HepG2 (cell line): ENCODE results near the gene LDLRAD4. TPM values are rescaled to one million over a fixed set of nuclear protein-coding genes. Genes with fewer than 3 reads are reported as not detected.
A peak's percentile ranks its signal among the peaks of the same experiment; 100 is the strongest.

ENCODE experiments used
- ATAC-seq: fragments of 200-7000 bp; cut with Tn5 transposase; 3 replicates; pipeline ENCODE4 v1.9.1; 2020; ENCODE audit warnings: mild to moderate bottlenecking, moderate library complexity
- BruUV-seq: library from RNA; stranded (reverse); fragments of 400-500 nt; replicated peaks from 2 replicates; lab custom pipeline; 2021; lab: Mats Ljungman, UMichigan
- CTCF ChIA-PET: fragments of 300-600 bp; formaldehyde crosslinking; extraction: SDS; loops from one replicate; lab custom pipeline; 2021; ENCODE audit warnings: low total read pairs, inconsistent platforms, low intra/inter-chr PET ratio; lab: Yijun Ruan, JAX
- POLR2A ChIA-PET: fragments of 350-600 bp; sonication (Branson Sonifier 250); formaldehyde crosslinking; loops from one replicate; lab custom pipeline; 2020; ENCODE audit warnings: antibody characterized with exemption, inconsistent platforms; lab: Yijun Ruan, JAX
- DNase-seq: peaks from one replicate; pipeline ENCODE4 v3.0.0-alpha.2; 2015; ENCODE audit warnings: low spot score
- FAIRE-seq: peaks from 3 replicates; lab custom pipeline; 2011; peaks lifted over from hg19 to GRCh38; lab: Jason Lieb, UNC
- H2AFZ ChIP-seq: one replicate; pipeline ENCODE4 v1.6.1; 2011; ENCODE audit warnings: low read length, inconsistent platforms
- H3K27ac ChIP-seq: fragments of 300-600 bp; 3 replicates; pipeline ENCODE4 v1.8.0; 2011; ENCODE audit warnings: mixed run types, mild to moderate bottlenecking, mixed read lengths, low read length, inconsistent platforms; ENCODE audit not compliant: insufficient read depth; ENCODE audit errors: extremely low read length
- H3K27me3 ChIP-seq, 2 experiments: fragments of 200-600 bp in 1 of 2; 2 replicates in 1 of 2; 3 replicates in 1 of 2; pipeline versions ENCODE4 v1.6.0 to v1.8.0; 2011; ENCODE audit warnings: low read length in 2 of 2, mild to moderate bottlenecking in 2 of 2, moderate library complexity in 2 of 2, inconsistent platforms in 1 of 2; ENCODE audit not compliant: insufficient read depth in 2 of 2, control insufficient read depth in 1 of 2
- H3K36me3 ChIP-seq, 2 experiments: fragments of 200-600 bp in 1 of 2; replicated peaks in 1 of 2; 2 replicates in 1 of 2; 3 replicates in 1 of 2; pipeline versions ENCODE4 v1.5.1 to v1.8.0; 2011; ENCODE audit warnings: low read length in 2 of 2, inconsistent platforms in 1 of 2; ENCODE audit not compliant: insufficient read depth in 2 of 2, control insufficient read depth in 1 of 2
- H3K4me1 ChIP-seq: 2 replicates; pipeline ENCODE4 v1.5.1; 2012; ENCODE audit warnings: low read length, inconsistent platforms; ENCODE audit not compliant: insufficient read depth
- H3K4me2 ChIP-seq: 2 replicates; pipeline ENCODE4 v1.6.0; 2011; ENCODE audit warnings: low read depth, low read length, inconsistent platforms
- H3K4me3 ChIP-seq, 3 experiments: fragments of 200-600 bp in 1 of 3; sonication (generic), shearing (Covaris generic) in 1 of 3; replicated peaks in 1 of 3; 2 replicates each; pipeline ENCODE4 v1.5.1; 2011 to 2016; ENCODE audit warnings: low read length in 3 of 3, inconsistent platforms in 2 of 3, low read depth in 2 of 3, mild to moderate bottlenecking in 2 of 3, control low read depth in 1 of 3, mixed read lengths in 1 of 3; ENCODE audit not compliant: insufficient read depth in 1 of 3
- H3K79me2 ChIP-seq: one replicate; pipeline ENCODE4 v1.6.1; 2011; ENCODE audit warnings: low read length, inconsistent platforms; ENCODE audit not compliant: insufficient read depth
- H3K9ac ChIP-seq: 2 replicates; pipeline ENCODE4 v1.6.0; 2011; ENCODE audit warnings: mild to moderate bottlenecking, low read depth, low read length, inconsistent platforms; ENCODE audit not compliant: insufficient read depth
- H3K9me3 ChIP-seq: 2 replicates; pipeline ENCODE4 v1.5.1; 2012; ENCODE audit warnings: mild to moderate bottlenecking, low read length
- H4K20me1 ChIP-seq: 2 replicates; pipeline ENCODE4 v1.6.0; 2011; ENCODE audit warnings: inconsistent platforms, mild to moderate bottlenecking, low read length, moderate library complexity; ENCODE audit not compliant: insufficient read depth
- GATAD2A ChIP-seq: IDR thresholded peaks from 2 replicates; pipeline ENCODE4 v1.6.1; 2016
- HNF4G ChIP-seq, 2 experiments: sonication (generic) in 1 of 2; formaldehyde crosslinking in 1 of 2; IDR thresholded peaks; 2 replicates each; pipeline versions ENCODE4 v1.4.0 to v1.6.1; 2011 to 2020; ENCODE audit warnings: borderline replicate concordance in 2 of 2, low read depth in 2 of 2, mild to moderate bottlenecking in 2 of 2, low read length in 1 of 2, missing genetic modification reagents in 1 of 2, moderate library complexity in 1 of 2
- MATR3 ChIP-seq: sonication (generic); formaldehyde crosslinking; IDR thresholded peaks from 2 replicates; pipeline ENCODE4 v1.4.0; 2020; ENCODE audit warnings: missing genetic modification reagents
- POGZ ChIP-seq: sonication (generic); formaldehyde crosslinking; IDR thresholded peaks from 2 replicates; pipeline ENCODE4 v1.4.0; 2020; ENCODE audit warnings: mild to moderate bottlenecking, missing genetic modification reagents
- TBL1XR1 ChIP-seq: fragments of 150-350 bp; IDR thresholded peaks from 2 replicates; pipeline ENCODE4 v1.6.1; 2014; ENCODE audit warnings: borderline replicate concordance, low read length; ENCODE audit not compliant: partially characterized antibody
- ZFY ChIP-seq: sonication (generic); formaldehyde crosslinking; IDR thresholded peaks from 2 replicates; pipeline ENCODE4 v1.4.0; 2020; ENCODE audit warnings: missing genetic modification reagents
- ZNF124 ChIP-seq: sonication (generic); formaldehyde crosslinking; IDR thresholded peaks from 2 replicates; pipeline ENCODE4 v1.4.0; 2020; ENCODE audit warnings: missing genetic modification reagents
- ZNF207 ChIP-seq: fragments of 450-650 bp; IDR thresholded peaks from 2 replicates; pipeline ENCODE4 v1.6.1; 2016; ENCODE audit warnings: antibody characterized with exemption, borderline replicate concordance
- ZNF772 ChIP-seq: sonication (generic); formaldehyde crosslinking; IDR thresholded peaks from 2 replicates; pipeline ENCODE4 v1.5.0; 2020; ENCODE audit warnings: mild to moderate bottlenecking, missing genetic modification reagents
- ZSCAN21 ChIP-seq: sonication (generic); formaldehyde crosslinking; IDR thresholded peaks from 2 replicates; pipeline ENCODE4 v1.8.0; 2022; ENCODE audit warnings: mild to moderate bottlenecking, missing genetic modification reagents, moderate library complexity, borderline replicate concordance
- WGBS: methylation state at CpG from one replicate; pipeline ENCODE4 v1.1.6; 2017; ENCODE audit warnings: low lambda C conversion rate; 5-methylcytosine and 5-hydroxymethylcytosine counted together
- in situ Hi-C: cut with HindIII; loops from 2 replicates; pipeline ENCODE4 v1.10.0; 2017; ENCODE audit warnings: low pct_unique_long_range_greater_than_20kb; ENCODE audit not compliant: extremely low pct_ligation_motif_present
- intact Hi-C: fragments of 100-400 bp; cut with micrococcal nuclease; formaldehyde crosslinking; loops from one replicate; pipeline ENCODE4 v1.10.0; 2022; ENCODE audit not compliant: unreplicated experiment
- polyA plus RNA-seq, 8 experiments: library from polyadenylated mRNA; depleted of rRNA in 3 of 8; stranded (reverse) in 7 of 8; unstranded in 1 of 8; fragments of >200 nt; fragmentation: Illumina TruSeq in 4 of 8; extraction: Trizol in 4 of 8; gene quantifications; 2 replicates each; pipeline versions ENCODE4 v1.2.1 to v1.2.3, GENCODE V29; 2011 to 2016; ENCODE audit warnings: low read depth in 4 of 8, missing spikeins in 1 of 8, mixed read lengths in 1 of 8; ENCODE audit not compliant: insufficient read depth in 1 of 8
- total RNA-seq, 5 experiments: library from RNA; depleted of rRNA; stranded (reverse); fragments of >200 nt; fragmentation: Illumina TruSeq; extraction: Trizol; gene quantifications; 2 replicates each; pipeline ENCODE4 v1.2.3, GENCODE V29; 2016; ENCODE audit warnings: low read depth in 1 of 5
- TF ChIP-seq, protein P1 (sequence below): IDR thresholded peaks from 2 replicates; pipeline ENCODE4 v1.6.1; 2018; ENCODE audit warnings: missing genetic modification reagents, mild to moderate bottlenecking, missing compliant biosample characterization
- TF ChIP-seq, protein P2 (sequence below): sonication (generic); formaldehyde crosslinking; IDR thresholded peaks from 2 replicates; pipeline ENCODE4 v1.5.0; 2020; ENCODE audit warnings: missing genetic modification reagents
- TF ChIP-seq, protein P3 (sequence below): sonication (generic); formaldehyde crosslinking; IDR thresholded peaks from 2 replicates; pipeline ENCODE4 v1.4.0; 2020; ENCODE audit warnings: missing genetic modification reagents, borderline replicate concordance
- TF ChIP-seq, protein P4 (sequence below): sonication (generic); formaldehyde crosslinking; IDR thresholded peaks from 2 replicates; pipeline ENCODE4 v1.8.1; 2022; ENCODE audit warnings: low read depth, mild to moderate bottlenecking, missing genetic modification reagents

The LDLRAD4 gene
- total and polyA plus RNA-seq, 2 of the 13 experiments (the other 11 are each of a cell fraction or from before 2014, with no cell fraction given) = 13.6 to 20.9 TPM

DNA sequence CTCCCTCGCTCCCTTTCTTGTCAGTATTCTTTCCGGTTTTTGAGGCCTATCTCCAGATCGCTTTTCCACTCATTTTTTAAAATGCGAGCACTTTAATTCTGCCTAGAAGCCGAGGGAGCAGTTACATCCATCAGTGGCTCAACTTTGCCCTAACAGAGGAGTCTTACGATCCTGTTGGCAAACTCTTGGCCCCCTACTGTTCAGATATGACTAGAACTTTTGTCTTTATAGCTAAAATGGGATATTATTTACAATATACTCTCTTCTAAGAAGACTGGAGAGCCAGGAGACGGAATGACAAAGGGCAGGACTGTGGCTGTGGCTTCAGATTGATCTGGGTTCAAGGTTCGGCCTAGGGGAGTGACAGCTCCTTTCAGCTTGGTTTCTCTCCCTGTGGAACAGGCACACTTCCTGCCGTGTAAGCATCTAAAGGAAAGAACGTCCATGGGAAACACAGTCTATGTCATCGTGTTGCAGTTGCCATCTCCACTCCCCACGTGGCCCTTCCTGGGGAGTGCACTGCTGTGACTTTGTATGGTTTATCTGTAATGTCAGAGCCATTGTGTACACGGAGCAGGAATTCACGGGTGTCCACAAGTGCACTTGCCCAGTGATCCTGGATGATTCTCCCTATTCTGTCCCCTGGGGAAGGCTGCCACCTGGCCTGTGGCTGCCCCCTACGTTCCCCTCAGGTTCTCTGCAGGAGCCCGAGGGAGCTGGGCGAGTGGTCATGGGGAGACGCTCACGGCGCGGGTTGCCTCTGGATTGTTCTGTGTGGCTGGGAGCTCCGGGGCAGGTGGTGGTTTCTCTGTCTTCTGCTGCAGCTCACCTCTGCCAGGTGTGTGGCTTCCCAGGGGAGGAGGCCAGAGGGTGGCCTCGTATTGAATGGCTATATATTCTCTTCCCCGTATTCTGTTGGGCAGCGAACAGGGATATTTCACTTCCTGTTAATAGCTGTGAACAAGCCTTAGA is 222.0 kb downstream of the LDLRAD4 start (continued):
- TF ChIP-seq, protein P1, sequence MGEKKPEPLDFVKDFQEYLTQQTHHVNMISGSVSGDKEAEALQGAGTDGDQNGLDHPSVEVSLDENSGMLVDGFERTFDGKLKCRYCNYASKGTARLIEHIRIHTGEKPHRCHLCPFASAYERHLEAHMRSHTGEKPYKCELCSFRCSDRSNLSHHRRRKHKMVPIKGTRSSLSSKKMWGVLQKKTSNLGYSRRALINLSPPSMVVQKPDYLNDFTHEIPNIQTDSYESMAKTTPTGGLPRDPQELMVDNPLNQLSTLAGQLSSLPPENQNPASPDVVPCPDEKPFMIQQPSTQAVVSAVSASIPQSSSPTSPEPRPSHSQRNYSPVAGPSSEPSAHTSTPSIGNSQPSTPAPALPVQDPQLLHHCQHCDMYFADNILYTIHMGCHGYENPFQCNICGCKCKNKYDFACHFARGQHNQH (CRISPR knock-in tag) = no peak
- 0 out of 2 replicates have a peak, but pooled peaks have one; percentile 25 for TF ChIP-seq POGZ (CRISPR knock-in tag)
- peak; percentile 35; the same call in 1 of the 2 replicates for TF ChIP-seq HNF4G (IDR thresholded peaks at IDR 0.05; ENCODE audit: borderline replicate concordance, low read depth, low read length)
- TF ChIP-seq HNF4G (CRISPR knock-in tag; IDR thresholded peaks at IDR 0.05; ENCODE audit: borderline replicate concordance, low read depth) = no peak
- TF ChIP-seq, protein P2, sequence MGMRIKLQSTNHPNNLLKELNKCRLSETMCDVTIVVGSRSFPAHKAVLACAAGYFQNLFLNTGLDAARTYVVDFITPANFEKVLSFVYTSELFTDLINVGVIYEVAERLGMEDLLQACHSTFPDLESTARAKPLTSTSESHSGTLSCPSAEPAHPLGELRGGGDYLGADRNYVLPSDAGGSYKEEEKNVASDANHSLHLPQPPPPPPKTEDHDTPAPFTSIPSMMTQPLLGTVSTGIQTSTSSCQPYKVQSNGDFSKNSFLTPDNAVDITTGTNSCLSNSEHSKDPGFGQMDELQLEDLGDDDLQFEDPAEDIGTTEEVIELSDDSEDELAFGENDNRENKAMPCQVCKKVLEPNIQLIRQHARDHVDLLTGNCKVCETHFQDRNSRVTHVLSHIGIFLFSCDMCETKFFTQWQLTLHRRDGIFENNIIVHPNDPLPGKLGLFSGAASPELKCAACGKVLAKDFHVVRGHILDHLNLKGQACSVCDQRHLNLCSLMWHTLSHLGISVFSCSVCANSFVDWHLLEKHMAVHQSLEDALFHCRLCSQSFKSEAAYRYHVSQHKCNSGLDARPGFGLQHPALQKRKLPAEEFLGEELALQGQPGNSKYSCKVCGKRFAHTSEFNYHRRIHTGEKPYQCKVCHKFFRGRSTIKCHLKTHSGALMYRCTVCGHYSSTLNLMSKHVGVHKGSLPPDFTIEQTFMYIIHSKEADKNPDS (CRISPR knock-in tag) = no peak
- no peak for TF ChIP-seq ZFY (CRISPR knock-in tag)
- no peak for TF ChIP-seq GATAD2A (CRISPR knock-in tag)

DNA sequence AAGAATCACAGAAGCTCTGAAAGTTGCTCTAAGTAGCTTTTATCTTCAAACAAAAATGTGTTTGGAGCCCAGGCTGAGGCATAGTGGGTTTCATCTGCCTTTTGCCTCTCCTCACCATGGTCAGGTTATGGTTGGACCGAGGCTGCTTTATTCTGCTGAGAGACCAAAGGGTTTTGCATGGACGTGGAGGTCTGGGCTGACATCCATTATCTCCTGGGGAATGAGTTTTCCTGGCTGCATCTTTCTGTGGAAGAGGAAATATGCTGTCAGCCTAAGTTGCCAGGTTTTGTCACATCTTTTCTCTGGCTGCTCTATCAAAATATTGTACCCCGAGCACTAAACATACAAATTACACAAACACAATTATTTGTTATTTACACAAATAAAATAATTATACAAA is 223.2 kb downstream of the LDLRAD4 start:
- in situ Hi-C loops = no loop called here
- Histone ChIP-seq H3K27me3 (no peaks in the 10 kb centered on the region), H3K79me2 (no peaks in the 10 kb centered on the region), H3K4me3 (no peak overlapping the region), H3K9ac (no peak overlapping the region), H3K4me1 (peaks cover 50% of the 10 kb centered on the region), H3K9me3 (no peaks in the 10 kb centered on the region), H2AFZ (no peak overlapping the region), H3K4me2 (no peak overlapping the region), H3K27ac (no peak overlapping the region), H3K36me3 (peaks cover 0 to 5% of the 10 kb centered on the region in 2 experiments; a peak in 1 of 5 replicates), H4K20me1 (no peaks in the 10 kb centered on the region)
- WGBS = 78% methylated on average over 3 of the region's 3 CpGs
- ATAC-seq (no peak), DNase-seq (no peak), FAIRE-seq (no peak)
- intact Hi-C loops = loop anchor here (10.0 kb wide), 1 partner anchor 227 kb away; the partner anchor contains the start of gene LDLRAD4
- POLR2A ChIA-PET = no interaction called here
- no TSS peak for BruUV-seq
- CTCF ChIA-PET = no interaction called here
- TF ChIP-seq, protein P3, sequence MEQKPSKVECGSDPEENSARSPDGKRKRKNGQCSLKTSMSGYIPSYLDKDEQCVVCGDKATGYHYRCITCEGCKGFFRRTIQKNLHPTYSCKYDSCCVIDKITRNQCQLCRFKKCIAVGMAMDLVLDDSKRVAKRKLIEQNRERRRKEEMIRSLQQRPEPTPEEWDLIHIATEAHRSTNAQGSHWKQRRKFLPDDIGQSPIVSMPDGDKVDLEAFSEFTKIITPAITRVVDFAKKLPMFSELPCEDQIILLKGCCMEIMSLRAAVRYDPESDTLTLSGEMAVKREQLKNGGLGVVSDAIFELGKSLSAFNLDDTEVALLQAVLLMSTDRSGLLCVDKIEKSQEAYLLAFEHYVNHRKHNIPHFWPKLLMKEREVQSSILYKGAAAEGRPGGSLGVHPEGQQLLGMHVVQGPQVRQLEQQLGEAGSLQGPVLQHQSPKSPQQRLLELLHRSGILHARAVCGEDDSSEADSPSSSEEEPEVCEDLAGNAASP = no peak
- no peak for TF ChIP-seq ZSCAN21 (CRISPR knock-in tag)
- no peak for TF ChIP-seq ZNF772 (CRISPR knock-in tag)
- TF ChIP-seq, protein P4, sequence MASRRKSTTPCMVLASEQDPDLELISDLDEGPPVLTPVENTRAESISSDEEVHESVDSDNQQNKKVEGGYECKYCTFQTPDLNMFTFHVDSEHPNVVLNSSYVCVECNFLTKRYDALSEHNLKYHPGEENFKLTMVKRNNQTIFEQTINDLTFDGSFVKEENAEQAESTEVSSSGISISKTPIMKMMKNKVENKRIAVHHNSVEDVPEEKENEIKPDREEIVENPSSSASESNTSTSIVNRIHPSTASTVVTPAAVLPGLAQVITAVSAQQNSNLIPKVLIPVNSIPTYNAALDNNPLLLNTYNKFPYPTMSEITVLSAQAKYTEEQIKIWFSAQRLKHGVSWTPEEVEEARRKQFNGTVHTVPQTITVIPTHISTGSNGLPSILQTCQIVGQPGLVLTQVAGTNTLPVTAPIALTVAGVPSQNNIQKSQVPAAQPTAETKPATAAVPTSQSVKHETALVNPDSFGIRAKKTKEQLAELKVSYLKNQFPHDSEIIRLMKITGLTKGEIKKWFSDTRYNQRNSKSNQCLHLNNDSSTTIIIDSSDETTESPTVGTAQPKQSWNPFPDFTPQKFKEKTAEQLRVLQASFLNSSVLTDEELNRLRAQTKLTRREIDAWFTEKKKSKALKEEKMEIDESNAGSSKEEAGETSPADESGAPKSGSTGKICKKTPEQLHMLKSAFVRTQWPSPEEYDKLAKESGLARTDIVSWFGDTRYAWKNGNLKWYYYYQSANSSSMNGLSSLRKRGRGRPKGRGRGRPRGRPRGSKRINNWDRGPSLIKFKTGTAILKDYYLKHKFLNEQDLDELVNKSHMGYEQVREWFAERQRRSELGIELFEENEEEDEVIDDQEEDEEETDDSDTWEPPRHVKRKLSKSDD (CRISPR knock-in tag) = no peak
- no peak for TF ChIP-seq ZNF207
- TF ChIP-seq TBL1XR1 = no peak
- TF ChIP-seq ZNF124 (CRISPR knock-in tag) = no peak
- TF ChIP-seq MATR3 (CRISPR knock-in tag) = no peak
